Measurements from ENCODE around the gene TPK1.
A peak's percentile ranks its signal among the peaks of the same experiment; 100 is the strongest.

The TPK1 gene

DNA sequence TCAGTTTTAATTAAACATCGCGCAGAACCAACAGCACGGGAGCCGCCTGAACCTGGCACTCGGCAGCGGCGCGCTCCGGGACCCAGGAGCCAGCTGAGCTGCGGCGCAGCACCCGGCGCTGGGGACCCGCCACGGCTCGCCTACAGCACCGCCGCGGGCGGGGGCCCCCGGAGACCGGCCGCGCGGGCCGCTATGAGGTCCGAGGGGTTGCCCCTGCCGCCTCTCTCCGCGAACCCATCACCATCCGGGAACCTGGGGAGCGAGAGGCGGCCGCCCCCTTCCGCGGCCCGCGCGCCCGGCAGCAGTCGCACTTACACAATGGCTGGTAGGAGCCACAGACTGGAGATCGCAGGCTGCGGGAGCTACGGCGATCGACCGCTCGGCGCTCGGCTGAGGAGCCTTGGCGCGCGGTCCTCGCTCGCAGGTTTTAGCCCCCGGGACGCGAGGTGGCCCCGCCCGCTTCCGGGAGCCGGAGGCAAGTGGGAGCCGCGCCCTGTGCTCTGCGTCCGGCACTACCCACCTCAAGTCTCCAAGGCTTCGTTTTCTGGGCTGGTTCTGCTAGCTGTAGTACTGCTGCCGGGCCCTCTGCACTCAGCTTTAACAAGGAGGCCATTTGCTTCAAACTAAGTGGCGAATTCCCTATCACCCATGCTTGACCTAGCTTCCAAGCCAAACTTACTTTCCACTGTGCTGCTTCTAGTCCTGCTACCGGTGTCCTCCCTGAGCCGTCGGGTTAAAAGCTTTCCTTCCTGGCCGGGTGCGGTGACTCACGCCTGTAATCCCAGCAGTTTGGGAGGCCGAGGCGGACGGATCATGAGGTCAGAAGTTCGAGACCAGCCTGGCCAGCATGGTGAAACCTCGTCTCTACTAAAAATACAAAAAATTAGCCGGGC, at the start of gene TPK1:
TSS of gene TPK1 (minus strand) at position 402 of the 893 bp plus-strand sequence. CDS start 451 bp downstream, outside the sequence.
- peak; percentile 87 to 90 for DNase-seq

GRCh38 chr7:144885478-144885877, 49.6 kb upstream of the TPK1 start:
- DNase-seq: no peak

- no peak for DNase-seq
These were observed 49.0 kb upstream of the TPK1 start for GRCh38 chr7:144884896-144885295.

DNA sequence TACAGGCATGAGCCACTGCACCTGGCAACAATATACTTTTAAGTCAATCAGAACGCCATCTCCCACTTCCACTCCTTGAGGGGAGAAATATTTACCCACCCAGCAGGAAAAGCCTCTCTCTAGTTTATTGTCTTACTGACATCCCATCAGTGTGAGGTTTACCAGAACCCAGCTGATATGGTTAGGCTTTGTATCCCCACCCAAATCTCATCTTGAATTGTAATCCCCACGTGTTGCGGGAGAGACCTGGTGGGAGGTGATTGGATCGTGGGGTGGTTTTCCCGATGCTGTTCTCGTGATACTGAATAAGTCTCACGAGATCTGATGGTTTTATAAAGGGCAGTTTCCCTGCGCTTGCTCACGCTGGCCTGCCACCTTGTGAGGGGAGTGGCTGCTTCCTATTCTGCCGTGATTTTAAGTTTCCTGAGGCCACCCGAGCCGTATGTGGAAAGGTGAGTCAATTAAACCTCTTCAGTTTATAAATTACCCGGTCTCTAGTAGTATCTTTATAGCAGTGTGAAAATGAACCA, 37.5 kb upstream of the TPK1 start:
- no peak for DNase-seq

- no peak for DNase-seq
These were observed 33.2 kb upstream of the TPK1 start for GRCh38 chr7:144869082-144869481.

GRCh38 chr7:144866189-144866588, 30.3 kb upstream of the TPK1 start:
- no peak for DNase-seq

DNA sequence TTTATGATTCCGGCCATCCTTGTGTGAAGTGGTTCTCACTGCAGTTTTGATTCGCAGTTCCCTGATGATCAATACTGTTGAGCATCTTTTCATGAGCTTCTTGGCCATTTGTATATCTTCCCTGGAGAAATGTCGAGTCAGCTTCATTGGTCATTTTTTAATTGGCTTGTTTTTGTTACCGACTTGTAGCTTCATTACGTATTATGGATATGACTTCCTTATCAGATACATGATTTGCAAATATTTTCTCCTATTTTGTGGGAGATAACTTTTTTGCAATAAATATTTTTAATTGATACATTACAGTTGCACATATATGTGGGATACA, 27.4 kb upstream of the TPK1 start:
- DNase-seq: no peak

- DNase-seq: no peak
These were observed 26.9 kb upstream of the TPK1 start for GRCh38 chr7:144862612-144863319.

- DNase-seq: no peak
These were observed 23.9 kb upstream of the TPK1 start for GRCh38 chr7:144859739-144860138.

GRCh38 chr7:144857463-144857862, 21.6 kb upstream of the TPK1 start:
- no peak for DNase-seq

GRCh38 chr7:144854839-144855424, 19.1 kb upstream of the TPK1 start:
- no peak for DNase-seq

DNA sequence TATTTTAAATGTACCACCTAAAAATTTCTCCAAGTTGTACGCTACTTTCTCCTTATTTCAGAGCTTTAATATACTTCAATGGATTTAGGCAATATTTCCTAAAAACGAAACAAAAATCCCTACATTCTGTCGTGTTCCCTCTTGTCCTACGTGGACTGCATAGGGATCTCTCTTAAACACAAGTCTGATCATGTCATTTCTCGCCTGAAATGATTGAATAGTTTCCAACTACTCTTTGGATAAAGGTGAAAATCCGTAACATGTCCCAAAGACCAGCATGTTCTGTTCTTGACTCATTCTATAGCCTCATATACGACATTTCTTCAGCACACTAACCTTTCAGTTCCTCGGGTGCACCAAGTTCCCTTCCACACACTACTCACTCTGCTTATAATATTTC, 17.7 kb upstream of the TPK1 start:
- no peak for DNase-seq

DNA sequence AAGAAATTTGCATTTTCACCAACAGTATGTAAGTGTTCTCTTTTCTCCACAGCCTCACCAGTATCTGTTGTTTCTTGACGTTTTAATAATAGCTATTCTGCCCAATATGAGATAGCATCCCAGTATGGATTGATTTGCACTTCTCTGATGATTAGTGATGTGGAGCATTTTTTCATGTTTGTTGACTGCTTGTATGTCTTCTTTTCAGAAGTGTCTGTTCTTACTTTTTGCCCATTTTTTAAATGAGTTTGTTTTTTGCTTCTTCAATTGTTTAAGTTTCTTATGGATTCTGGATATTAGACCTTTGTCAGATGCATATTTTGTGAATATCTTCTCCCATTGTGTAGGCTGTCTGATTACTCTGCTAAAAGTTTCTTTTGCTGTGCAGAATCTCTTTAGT, 12.2 kb upstream of the TPK1 start:
- no peak for DNase-seq

DNA sequence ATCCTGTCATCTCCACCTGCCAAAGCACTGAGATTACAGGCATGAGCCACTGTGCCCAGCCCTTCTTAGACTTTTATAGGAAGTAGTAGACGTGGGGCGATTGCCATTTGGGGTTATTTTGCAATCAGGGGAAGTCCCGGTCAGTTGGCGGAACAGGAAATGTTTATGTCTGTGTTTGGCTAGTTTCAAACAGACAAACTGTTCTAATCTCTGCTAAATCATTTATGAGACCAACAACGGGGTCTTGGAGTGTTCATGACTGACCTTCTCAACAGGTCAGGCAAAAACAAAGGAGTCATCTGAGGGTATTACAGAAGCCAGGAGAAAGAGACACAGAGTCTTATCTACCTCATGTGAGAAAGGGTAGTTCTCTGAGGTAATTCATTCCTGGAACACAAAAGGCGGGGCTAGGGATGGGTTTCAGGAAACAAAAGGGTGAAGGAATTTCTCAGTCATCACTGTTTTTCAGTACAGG, 6.6 kb upstream of the TPK1 start:
- no peak for DNase-seq

- no peak for DNase-seq
These were observed 641 bp upstream of the TPK1 start for GRCh38 chr7:144836545-144836842.

DNA sequence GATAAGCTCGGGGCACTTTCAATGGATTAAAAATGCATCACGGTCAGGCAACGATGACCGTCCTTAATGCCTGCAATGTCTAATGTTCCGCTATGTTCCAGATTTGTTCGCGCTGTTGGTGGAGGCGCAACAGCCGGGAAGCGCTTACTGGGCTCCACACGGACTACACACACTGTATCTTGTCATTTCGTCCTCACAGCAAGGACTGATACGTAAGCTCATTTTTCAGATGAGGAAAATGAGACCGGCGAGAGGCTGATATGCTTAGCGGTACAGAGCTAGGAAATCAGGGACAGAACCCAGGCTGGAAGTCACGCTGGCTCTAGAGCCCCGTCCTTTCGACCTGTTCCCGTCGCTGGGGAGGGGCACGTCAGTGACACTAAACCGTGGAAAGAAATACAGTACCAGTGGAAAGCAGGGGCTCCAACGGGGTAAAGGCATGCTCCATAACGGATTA, 670 bp downstream of the TPK1 start:
- peak in 1 of 2 experiments; percentile 36 for DNase-seq

- DNase-seq: peak; percentile 20 to 30
These were observed 1.2 kb downstream of the TPK1 start for GRCh38 chr7:144834641-144835144.

DNA sequence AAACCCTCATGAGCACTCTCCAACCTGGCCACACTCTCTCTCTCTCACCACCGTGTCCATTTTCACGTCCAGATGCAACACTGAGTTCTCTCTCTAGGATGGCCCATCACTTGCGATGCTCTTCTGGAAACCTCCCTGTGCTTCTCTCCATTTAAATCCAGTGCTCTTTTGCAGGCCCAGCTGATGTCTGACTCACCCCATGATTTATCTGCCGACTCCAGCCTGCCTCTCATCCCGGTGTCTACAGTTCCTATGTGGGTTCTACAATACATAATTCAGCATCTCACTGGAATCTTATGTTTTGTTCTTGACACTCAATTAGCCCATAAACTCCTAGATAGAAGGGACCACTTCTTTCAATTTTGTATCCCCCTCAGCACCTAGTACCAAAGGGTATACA, 5.0 kb downstream of the TPK1 start:
- no peak for DNase-seq

DNA sequence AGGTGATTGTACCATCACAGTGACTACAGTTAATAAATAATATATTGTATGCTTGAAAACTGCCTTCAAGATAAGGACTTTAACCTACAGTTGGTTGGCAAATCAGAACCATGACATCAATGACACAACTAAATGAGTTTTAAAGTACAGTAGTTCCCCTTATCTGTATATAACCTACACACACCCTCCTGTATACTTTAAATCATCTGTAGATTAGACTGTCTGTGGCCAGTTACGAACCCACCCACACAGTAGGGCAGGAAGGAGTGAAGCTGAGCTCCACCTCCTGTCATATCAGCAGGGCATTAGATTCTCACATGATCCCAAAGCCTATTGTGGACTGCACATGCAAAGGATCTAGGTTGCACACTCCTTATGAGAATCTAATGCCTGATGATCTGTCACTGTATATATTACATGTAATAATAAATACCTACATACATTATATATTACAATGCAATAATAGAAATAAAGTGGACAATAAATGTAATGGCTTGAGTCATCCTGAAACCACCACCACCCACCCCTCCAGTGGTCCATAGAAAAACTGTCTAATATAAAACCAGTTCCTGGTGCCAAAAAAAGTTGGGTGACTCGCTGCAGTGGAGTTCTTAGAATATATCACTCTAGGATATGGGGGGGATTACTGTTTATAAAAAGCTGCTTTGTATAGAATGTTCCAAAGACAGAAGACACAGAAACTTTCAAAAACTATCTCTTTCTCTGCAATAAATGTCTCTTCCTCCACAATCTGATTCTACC, 5.6 kb downstream of the TPK1 start:
- no peak for DNase-seq

GRCh38 chr7:144827621-144828020, 8.2 kb downstream of the TPK1 start:
- DNase-seq: no peak

GRCh38 chr7:144826208-144826607, 9.6 kb downstream of the TPK1 start:
- DNase-seq: no peak

DNA sequence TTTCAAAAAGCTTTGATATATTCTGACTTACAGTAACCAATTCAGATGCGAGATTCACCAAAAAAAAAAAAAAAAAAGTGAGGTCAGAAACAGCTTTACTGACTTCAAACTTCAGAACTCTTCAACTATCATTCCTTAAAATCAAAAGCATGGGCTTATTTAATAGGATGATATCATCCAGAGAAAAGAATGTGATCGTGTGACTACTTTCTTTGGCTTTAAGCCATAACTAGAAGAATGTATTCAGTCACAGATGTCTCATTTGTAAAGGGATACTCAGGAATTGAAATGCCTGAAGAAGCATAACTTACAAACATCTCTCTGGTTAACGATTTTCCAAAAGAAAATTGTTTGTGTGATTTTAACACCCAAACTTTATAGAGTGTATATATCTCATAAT, 11.5 kb downstream of the TPK1 start:
- no peak for DNase-seq

DNA sequence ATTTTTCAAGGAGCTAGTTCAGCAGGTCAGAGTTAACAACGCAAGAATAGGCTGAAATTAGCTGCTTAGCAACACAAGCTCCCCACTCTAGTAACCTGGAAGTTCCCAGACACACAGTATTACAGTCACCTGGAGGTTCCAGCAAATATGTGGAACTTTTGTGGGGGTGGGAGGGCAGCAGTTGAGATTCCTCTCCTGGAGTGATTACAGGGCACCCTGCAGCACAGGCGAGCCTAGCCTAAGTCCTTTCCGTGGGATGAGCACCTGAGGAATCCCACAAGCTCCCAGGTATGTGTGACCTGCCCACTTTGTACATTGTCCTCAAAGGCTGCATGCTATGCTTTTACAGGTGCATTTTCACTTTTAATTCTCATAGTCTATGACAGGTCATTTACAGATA, 13.6 kb downstream of the TPK1 start:
- DNase-seq: no peak

Measured in stimulated activated CD4-positive, alpha-beta T cell treated with anti-CD3 and anti-CD28 coated beads, Interleukin-4, amount 100 ng/mL, for 4 hours (primary cell).